OCI-LY3 (cell line): ENCODE results near the gene B3GLCT.

Source experiments
- H2AFZ ChIP-seq: fragments of 200-600, 300-600 bp; shearing (Covaris generic); 2 replicates; pipeline ENCODE4 v1.6.0; 2014; ENCODE audit warnings: antibody characterized with exemption, low read depth, low read length
- H3K27ac ChIP-seq: fragments of 200-600, 300-600 bp; sonication (generic); 2 replicates; pipeline ENCODE4 v1.5.1; 2014; ENCODE audit warnings: mild to moderate bottlenecking, low read length, moderate library complexity, mixed read lengths
- H3K27me3 ChIP-seq: fragments of 200-600, 300-600 bp; sonication (generic); 2 replicates; pipeline ENCODE4 v1.6.1; 2014; ENCODE audit warnings: low read depth, low read length, mixed read lengths
- H3K36me3 ChIP-seq: fragments of 200-600, 300-600 bp; sonication (generic); replicated peaks from 2 replicates; pipeline ENCODE3; 2014; ENCODE audit warnings: low read depth, low read length, mixed read lengths
- H3K4me1 ChIP-seq: fragments of 300-600, 200-600 bp; sonication (generic); 2 replicates; pipeline ENCODE4 v1.6.1; 2014; ENCODE audit warnings: low read length, mixed read lengths
- H3K4me2 ChIP-seq: fragments of 200-600, 300-600 bp; sonication (generic); 2 replicates; pipeline ENCODE4 v1.6.1; 2014; ENCODE audit warnings: low read length, mixed read lengths
- H3K4me3 ChIP-seq: fragments of 300-600, 200-600 bp; sonication (generic); 2 replicates; pipeline ENCODE4 v1.5.1; 2014; ENCODE audit warnings: antibody characterized with exemption, mild to moderate bottlenecking, low read length, moderate library complexity
- H3K79me2 ChIP-seq: fragments of 300-600, 200-600 bp; shearing (Covaris generic); 2 replicates; pipeline ENCODE4 v1.6.1; 2014; ENCODE audit warnings: mild to moderate bottlenecking, low read length, mixed read lengths
- H3K9ac ChIP-seq: fragments of 300-600, 200-600 bp; shearing (Covaris generic); 2 replicates; pipeline ENCODE4 v1.6.0; 2014; ENCODE audit warnings: mild to moderate bottlenecking, low read length, moderate library complexity
- H3K9me3 ChIP-seq: fragments of 200-600, 300-600 bp; shearing (Covaris generic); 2 replicates; pipeline ENCODE4 v1.6.1; 2014; ENCODE audit warnings: low read length, mixed read lengths; ENCODE audit not compliant: insufficient read depth
- H4K20me1 ChIP-seq: fragments of 200-600, 300-600 bp; sonication (generic); 2 replicates; pipeline ENCODE4 v1.6.1; 2016; ENCODE audit warnings: low read length, mixed read lengths; ENCODE audit not compliant: insufficient read depth
- EZH2phosphoT487 ChIP-seq: fragments of 200-600 bp; shearing (Covaris generic); IDR thresholded peaks from 2 replicates; pipeline ENCODE4 v1.6.1; 2018; ENCODE audit warnings: antibody characterized with exemption, mixed run types, low read depth
- TF ChIP-seq, protein P1 (sequence below): fragments of 200-600, 300-600 bp; sonication (generic); IDR thresholded peaks from 2 replicates; pipeline ENCODE4 v1.5.1; 2014; ENCODE audit warnings: antibody characterized with exemption, low read length, low read depth

B3GLCT gene

DNA sequence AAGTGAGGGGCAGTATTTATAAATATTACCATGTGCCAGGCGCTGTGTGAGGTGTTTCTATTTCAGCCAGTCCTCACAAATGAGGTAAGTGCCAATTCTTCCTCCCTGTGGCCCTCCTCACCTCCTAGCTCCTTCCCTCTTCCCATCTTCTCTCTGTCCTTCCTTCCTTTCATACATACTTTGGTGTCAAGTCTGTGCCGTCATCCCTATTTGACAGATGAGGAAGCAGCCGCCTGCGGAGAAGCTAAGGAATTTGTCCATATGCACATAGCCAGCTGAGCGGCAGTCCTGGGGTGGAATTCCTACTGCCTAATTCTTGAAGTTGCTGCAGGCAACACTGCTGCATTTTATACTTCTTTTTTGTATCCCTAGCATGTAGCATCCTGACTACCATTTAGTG, 150.8 kb downstream of the B3GLCT start:
- H3K27me3 ChIP-seq, result peaks cover 24% of the 10 kb centered on the region
- H3K9ac ChIP-seq, result no peak overlapping the region
- no peaks in the 10 kb centered on the region for H4K20me1 ChIP-seq
- TF ChIP-seq EZH2phosphoT487, result no peak
- TF ChIP-seq, protein P1, sequence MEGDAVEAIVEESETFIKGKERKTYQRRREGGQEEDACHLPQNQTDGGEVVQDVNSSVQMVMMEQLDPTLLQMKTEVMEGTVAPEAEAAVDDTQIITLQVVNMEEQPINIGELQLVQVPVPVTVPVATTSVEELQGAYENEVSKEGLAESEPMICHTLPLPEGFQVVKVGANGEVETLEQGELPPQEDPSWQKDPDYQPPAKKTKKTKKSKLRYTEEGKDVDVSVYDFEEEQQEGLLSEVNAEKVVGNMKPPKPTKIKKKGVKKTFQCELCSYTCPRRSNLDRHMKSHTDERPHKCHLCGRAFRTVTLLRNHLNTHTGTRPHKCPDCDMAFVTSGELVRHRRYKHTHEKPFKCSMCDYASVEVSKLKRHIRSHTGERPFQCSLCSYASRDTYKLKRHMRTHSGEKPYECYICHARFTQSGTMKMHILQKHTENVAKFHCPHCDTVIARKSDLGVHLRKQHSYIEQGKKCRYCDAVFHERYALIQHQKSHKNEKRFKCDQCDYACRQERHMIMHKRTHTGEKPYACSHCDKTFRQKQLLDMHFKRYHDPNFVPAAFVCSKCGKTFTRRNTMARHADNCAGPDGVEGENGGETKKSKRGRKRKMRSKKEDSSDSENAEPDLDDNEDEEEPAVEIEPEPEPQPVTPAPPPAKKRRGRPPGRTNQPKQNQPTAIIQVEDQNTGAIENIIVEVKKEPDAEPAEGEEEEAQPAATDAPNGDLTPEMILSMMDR, result no peak
- H3K9me3 ChIP-seq, result peaks cover 19% of the 10 kb centered on the region; the same call in 1 of the 2 replicates
- H3K4me2 ChIP-seq, result no peak overlapping the region
- H3K36me3 ChIP-seq, result no peaks in the 10 kb centered on the region
- no peaks in the 10 kb centered on the region for H3K79me2 ChIP-seq
- no peak overlapping the region for H3K27ac ChIP-seq
- no peaks in the 10 kb centered on the region for H3K4me1 ChIP-seq
- no peak overlapping the region for H3K4me3 ChIP-seq
- H2AFZ ChIP-seq, result no peak overlapping the region

DNA sequence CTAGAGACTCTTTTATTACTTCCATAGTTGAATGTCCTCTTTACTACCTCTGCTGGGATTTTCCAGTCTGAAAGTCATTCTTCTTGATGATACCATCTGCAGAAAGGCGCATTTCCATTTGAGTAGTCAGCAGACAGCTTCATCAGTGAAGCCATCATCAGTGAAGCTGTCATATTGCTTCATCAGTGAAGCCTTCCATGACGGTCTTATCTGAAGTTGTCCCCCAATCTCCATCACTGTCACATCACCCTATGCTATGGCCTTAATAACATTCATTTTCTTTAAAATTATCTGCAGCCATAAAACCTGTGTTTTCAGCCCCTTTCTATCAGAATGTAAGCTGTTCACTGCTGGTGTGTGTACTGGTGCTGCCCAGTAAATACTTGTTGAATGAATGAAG, 151.6 kb downstream of the B3GLCT start:
- H3K4me1 ChIP-seq, result no peaks in the 10 kb centered on the region
- H3K27me3 ChIP-seq, result peaks cover 24% of the 10 kb centered on the region
- H4K20me1 ChIP-seq, result no peaks in the 10 kb centered on the region
- H3K9me3 ChIP-seq, result peaks cover 21% of the 10 kb centered on the region; the same call in 1 of the 2 replicates
- H2AFZ ChIP-seq, result no peak overlapping the region
- H3K36me3 ChIP-seq, result no peaks in the 10 kb centered on the region
- no peak overlapping the region for H3K4me3 ChIP-seq
- H3K27ac ChIP-seq, result no peak overlapping the region
- no peaks in the 10 kb centered on the region for H3K79me2 ChIP-seq
- TF ChIP-seq, protein P1, result no peak
- TF ChIP-seq EZH2phosphoT487, result no peak
- H3K4me2 ChIP-seq, result no peak overlapping the region
- H3K9ac ChIP-seq, result no peak overlapping the region

DNA sequence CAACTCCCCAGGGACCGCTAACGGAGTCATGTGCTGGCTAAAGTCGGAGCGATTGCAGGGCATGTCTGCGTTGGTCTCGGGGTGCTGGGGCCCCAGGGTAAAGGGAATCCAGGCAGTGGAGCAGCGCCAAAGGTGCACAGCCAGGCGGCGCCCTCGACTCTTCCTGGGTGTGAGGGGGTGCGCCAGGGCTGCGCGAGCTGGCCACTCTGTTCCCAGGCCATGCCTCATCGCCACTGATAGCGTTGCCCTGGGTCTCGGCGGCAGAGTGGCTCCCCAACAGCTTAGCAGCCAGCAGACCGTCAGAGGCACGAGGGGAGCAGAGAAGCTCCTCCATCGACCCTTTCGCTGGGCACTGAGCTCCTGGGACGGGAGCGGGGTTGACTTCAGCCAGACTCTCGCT, 152.7 kb downstream of the B3GLCT start:
- no peaks in the 10 kb centered on the region for H3K36me3 ChIP-seq
- no peak overlapping the region for H3K4me3 ChIP-seq
- H3K9ac ChIP-seq, result no peak overlapping the region
- H3K4me1 ChIP-seq, result no peaks in the 10 kb centered on the region
- no peaks in the 10 kb centered on the region for H3K79me2 ChIP-seq
- no peak overlapping the region for H3K27ac ChIP-seq
- H3K9me3 ChIP-seq, result peaks cover 21% of the 10 kb centered on the region; the same call in 1 of the 2 replicates
- no peak overlapping the region for H2AFZ ChIP-seq
- H3K4me2 ChIP-seq, result no peak overlapping the region
- TF ChIP-seq, protein P1, result no peak
- no peak for TF ChIP-seq EZH2phosphoT487
- H4K20me1 ChIP-seq, result no peaks in the 10 kb centered on the region
- H3K27me3 ChIP-seq, result peaks cover 26% of the 10 kb centered on the region

DNA sequence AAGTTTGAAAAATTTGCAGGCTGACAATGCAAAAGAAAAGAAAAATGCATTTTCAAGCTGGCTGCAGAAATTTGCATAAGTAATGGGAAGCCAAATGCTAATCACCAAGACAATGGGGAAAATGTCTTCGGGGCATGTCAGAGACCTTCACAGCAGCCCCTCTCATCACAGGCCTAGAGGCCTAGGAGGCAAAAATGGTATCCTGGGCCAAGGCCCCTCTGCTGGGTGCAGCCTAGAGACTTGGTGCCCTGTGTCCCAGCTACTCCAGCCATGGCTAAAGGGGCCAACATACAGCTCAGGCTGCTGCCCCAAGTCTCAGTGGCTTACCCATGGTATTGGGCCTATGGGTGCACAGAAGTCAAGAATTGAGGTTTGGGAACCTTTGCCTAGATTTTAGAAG, 155.2 kb downstream of the B3GLCT start:
- H3K27me3 ChIP-seq, result peaks cover 20% of the 10 kb centered on the region; the same call in 1 of the 2 replicates
- TF ChIP-seq, protein P1, result no peak
- no peak for TF ChIP-seq EZH2phosphoT487
- no peak overlapping the region for H3K27ac ChIP-seq
- H3K4me1 ChIP-seq, result no peaks in the 10 kb centered on the region
- H3K9ac ChIP-seq, result no peak overlapping the region
- no peak overlapping the region for H3K4me3 ChIP-seq
- no peak overlapping the region for H3K4me2 ChIP-seq
- H4K20me1 ChIP-seq, result no peaks in the 10 kb centered on the region
- H3K36me3 ChIP-seq, result no peaks in the 10 kb centered on the region
- H3K9me3 ChIP-seq, result peaks cover 21% of the 10 kb centered on the region; the same call in 1 of the 2 replicates
- H2AFZ ChIP-seq, result no peak overlapping the region
- H3K79me2 ChIP-seq, result no peaks in the 10 kb centered on the region
